Measurements from ENCODE around the gene SOX1. TPM values are rescaled to one million over a fixed set of nuclear protein-coding genes. Genes with fewer than 3 reads are reported as not detected.

Gene SOX1
- total RNA-seq, 1 donor from 2014 or later = not detected

DNA sequence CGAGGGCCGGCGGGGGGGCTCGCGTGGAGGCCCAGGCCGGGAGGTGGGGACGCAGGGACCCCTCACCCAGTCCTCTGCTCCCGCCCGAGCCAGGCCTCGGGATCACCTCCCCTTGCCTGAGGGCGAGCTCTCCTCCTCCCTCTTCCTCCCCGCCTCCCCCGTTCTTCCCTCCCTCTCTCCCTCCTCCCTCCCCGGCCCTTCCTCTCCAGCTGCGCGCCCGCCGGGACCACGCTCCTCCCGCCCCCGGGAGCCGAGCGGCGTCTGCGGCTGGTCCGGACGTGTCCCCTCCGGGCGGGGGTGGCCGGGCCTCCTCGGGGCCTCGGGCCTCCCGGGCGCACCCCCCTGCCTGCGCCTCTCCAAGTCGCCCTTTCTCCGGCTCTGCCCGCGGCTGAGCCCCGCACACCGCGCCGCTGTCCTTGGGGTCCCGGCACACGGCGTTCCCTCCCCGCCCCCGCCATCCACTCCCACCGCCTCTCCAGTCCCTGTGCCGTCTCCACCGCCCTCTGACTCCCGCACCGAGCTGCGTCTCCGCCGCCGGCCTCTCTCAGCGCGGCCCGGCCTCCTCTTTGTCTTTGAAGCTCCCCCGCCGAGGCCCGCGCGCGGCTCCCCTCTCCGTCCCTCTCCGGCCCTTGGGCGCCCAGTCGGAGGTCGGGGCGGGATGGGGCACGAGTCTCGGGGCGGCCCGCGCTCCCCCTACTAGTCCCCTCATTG lies 5.7 kb downstream of the SOX1 start:
- DNase-seq = no peak

DNA sequence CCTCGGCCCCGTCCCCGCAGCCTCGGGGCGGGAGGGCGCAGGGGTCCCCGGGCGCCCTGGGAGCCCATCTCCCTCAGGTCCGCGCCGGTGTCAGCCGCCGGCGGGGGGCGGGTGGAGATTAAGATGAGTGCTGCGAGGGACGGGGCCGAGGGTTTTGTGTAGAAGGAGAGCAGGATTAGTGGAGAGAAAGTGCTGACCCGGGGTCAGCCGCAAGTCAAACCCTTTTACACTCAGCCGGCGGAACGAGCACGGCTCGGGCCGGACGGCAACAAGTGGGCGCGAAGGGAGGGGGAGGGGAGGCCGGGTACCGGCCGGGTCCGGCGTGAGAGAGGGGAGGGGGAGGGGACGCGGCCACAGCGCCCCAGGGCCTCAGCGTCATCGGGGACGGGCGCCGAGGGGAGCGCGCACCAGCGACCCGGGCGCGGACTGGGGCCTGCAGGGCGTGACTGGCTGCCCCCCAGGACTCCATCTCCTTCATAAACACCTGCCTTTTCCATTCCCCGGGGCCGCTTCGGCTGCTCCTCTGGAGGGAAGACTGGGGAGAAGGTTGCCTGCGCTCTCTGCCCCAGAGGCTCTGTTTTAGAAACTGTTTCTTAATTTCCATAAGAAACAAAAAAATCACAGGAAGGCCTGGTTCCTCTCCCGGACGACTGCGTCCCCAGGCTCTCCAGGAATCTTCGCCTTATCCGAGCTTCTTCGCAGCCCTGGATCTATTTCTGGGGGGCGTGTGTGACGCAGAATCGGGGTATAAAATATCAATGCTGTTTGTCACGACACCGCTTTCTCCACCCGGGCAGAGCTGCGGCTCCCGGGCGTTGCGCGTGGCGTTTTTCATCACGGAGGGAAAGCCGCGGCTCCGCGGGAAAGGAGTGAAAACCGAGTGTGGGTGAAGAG lies 6.5 kb downstream of the SOX1 start:
- DNase-seq = no peak

DNA sequence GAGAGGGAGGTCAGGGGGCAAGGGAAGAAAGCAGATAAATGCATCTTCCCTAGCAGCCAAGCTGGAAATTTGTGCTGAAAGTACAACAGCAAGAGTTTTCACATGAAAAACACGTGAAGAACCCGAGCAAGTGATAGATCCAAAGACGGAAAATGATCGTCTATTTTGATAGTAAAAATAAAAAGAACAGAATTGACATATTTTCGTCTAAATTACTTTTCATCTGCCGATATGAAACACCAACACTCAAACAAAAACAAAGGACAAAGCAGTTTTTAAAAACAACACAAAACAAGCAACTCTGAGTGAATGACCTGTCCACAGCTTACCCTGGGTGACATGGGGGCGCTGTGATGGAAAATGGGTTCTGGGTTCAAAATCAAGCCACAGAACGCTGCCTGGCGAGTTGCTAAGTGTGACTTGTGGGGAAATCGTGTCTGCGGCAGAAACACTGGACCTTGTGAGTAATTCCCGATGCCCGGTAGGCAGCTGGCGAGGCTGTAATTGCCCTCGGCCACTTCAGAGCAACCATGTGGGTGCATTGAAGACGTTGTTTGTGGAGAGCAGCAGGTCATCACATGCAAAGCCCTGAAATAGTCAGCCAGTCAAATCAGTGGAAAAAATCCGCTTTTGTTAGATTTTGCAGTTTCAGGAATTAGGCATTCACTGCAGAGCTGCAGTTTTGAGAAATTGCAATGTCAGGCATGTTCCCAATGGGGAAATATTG lies 7.4 kb downstream of the SOX1 start:
- DNase-seq = no peak

DNA sequence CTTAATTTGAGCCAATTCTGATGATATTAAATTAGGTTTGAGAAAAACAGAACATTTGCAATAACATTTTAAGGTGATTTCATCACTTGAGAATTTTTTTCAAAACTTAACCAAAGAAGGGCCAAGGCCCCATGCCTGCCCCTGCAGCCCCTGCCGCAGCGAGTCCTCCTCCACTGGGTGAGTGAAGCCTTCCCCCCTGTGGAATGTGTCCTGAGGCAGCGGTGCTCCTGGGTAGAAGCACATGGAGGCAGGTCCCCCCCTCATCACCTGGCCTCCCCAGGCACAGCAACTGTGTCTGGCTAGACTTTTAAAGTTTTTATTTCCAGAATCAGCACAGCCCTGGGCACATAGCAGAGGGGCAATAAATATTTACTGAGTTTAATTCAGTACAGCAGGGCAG lies 10.8 kb downstream of the SOX1 start:
- DNase-seq = no peak

DNA sequence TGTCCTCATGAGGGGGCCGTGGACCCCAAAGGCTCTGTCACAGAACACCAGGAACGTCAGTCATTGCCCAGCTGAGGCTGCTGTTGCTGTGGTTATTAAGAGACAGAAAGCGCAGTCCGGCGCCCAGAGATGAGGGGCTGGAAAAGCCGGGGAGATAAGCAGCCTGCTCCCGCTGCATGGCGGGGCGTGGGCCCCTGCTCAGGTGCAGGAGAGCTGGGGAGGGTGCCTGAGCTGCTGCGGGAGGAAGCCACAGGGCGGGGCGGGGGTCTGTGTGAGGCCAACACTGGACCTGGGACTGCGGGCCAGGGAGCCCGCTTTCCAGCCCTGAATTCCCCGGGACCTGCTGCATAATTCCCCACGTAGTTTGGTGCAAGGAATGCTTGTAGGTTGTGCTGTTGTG lies 11.3 kb downstream of the SOX1 start:
- no peak for DNase-seq

DNA sequence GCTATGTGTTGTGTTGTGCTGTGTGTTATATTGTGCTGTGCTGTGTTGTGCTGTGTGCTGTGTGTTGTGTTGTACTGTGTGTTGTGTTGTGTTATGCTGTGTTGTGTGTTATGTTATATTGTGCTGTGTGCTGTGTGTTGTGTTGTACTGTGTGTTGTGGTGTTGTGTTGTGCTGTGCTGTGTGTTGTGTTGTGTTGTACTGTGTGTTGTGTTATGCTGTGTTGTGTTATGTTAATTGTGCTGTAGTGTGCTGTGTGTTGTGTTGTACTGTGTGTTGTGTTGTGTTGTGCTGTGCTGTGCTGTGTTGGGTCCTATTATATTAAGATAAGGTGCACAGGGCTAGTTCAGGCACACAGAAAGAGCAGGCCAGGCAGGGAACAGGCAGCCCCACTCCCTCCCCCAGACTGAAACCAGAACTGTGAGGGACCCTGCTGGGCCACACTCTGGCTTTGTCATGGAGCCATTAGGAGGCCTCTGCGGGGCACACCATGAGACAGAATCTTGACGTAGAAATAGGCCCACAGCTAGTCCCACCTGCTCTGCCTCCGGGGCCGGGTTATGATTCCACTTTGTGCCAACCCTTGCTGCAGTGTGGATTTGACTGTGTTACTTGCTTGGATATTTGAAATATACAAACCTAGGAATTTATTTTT lies 12.1 kb downstream of the SOX1 start:
- no peak for DNase-seq

DNA sequence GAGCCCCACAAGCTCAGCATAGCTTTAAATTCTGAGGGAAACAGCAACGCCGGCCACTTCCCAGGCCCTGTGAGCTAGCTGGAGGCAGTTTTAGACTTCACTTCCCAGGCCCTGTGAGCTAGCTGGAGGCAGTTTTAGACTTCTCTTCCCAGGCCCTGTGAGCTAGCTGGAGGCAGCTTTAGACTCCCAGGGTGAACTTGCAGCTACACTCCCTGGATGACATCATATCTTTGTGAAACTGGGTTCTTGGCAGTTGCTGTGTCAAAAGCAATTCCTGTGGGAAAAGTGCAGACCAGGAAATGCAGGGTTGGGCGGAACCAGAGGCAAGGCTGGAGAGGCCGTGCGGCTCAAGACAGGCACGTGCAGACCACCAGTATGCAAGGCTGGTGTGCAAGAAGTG lies 12.7 kb downstream of the SOX1 start:
- peak; percentile 25 for DNase-seq

DNA sequence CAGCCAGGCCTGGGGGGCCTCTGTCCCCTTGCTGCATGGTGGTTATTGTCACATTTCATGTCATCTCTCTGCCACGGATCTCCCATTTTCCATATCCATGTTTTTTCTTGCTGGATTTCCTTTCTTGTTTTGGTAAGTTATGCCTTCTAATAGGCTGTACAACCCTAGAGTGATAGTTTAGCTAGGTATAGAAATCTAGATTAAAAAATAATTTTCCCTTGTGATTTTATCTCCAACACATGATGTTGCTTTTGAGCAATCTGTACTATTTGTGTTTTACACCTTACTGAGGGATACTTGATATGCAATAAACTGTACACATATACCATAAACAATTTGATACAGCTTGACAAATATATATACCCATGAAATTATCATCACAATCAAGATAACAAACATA lies 17.0 kb downstream of the SOX1 start:
- no peak for DNase-seq

DNA sequence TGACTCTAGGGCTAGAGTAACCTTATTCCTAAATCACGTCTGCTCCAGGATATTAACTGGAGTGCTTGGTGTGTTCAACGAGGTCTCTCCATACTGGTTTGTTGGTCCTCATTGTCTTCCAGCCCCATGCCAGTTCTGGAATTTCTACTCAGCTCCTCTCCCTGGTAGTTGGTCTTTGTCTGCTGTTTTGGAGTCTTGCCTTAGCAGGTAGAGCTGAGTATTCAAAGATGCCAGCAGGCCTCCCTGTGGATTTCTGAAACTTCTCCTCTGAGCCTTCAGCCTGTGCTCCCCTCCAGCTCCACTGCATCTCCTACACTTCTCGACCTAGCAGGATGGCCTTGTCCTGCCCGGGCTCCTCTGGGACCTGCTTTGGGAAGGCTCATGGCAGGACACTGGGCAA lies 25.5 kb downstream of the SOX1 start:
- DNase-seq = no peak

DNA sequence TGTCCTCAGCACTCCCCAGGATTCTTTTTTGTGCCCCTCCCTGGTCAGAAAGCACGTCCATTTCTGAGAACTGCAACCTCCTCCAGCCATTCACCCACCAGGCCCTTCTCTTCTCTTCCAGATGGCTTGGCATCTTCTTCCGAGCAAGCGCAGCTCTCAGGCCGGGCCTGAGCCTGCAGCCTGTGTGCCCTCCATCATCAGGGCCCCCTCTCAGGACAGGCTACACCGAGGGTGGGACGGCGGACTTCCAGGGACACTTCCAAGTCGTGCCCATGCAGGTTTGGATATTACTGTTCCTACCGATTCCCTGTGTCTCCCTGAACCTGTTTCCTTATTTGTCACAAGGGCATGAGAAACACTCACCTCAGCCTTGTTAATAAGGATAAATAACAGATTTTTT lies 28.4 kb downstream of the SOX1 start:
- DNase-seq = no peak

DNA sequence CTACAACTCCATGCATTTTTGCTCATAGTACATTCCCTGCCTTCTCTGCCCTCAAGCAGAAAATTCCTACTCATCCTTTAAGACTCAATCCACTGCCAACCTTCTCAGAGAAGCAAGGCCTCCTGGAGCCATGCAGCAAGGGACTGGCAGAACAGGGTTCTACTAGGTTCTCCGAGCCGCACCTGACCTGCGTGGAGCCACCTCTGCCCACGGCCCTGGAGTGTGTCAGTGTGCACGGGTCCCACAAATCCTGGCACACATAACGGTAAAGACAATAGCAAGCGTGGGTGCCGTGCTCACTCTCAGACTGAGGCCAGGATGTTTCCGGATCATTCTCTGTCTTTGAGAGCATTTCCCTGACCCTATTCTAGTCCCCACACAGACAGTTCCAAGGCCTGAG lies 30.0 kb downstream of the SOX1 start:
- DNase-seq = no peak

DNA sequence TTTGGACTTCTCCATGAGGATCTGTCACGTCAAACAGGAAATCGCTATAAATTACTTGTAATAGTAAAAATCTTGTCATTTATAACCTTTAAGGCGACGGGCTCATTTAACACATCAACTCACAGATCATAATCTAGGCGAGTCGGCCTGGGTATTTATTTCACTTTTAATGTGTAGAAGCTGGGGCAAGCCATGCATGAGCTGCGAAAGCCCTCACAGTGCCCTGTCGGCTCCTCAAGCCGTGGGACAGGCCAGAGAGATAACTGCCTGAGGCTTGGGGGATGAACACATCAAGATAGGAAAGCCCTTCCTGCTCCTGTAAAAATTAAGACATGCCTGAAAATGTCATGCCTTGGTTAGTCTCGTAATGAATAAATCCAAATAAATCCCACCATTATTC lies 30.8 kb downstream of the SOX1 start:
- no peak for DNase-seq

DNA sequence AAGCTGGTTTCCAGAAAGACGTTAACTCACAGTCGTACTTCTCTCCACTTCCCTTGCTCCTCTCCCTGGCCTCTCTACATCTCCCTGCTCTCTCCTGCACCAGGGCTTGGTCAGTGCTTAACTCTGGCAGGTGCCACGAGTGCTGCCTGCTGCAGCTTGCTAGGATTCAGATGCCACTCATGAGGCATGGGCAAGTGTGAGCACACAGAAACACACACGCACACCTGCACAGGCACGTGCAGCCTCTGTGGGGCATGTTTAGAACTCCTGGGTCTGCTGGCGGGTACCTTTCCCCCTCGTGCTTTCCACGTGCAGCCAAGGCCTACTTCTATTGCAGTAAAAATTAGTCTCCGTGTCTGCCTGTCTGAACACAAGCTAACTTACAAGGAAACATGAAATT lies 31.8 kb downstream of the SOX1 start:
- no peak for DNase-seq

DNA sequence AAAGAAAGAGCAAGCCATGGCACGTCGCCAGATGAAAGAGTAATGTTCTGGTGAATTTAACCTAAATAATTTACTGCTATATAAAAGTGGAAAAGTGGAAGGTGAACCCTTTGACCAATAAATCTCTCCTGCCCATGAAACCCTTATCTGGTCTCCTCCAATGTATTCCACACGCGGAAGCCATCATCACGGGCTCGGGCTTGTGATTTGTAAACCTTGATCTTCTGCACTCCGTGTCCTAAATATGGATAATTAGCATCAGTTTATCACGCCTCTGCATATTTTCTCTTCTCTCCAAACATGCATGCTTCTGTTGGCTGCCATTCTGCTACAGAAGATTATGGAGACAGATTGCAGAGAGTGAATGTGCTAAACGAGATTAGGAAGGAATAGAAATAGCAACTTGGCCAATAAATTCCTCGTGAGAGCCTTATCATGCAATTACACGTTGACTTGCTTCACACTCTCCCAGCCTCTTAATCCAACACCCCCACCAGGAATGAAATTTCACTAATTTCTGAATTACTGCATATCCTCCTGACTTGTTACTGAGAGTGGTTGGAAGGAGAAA lies 34.5 kb downstream of the SOX1 start:
- DNase-seq = no peak

DNA sequence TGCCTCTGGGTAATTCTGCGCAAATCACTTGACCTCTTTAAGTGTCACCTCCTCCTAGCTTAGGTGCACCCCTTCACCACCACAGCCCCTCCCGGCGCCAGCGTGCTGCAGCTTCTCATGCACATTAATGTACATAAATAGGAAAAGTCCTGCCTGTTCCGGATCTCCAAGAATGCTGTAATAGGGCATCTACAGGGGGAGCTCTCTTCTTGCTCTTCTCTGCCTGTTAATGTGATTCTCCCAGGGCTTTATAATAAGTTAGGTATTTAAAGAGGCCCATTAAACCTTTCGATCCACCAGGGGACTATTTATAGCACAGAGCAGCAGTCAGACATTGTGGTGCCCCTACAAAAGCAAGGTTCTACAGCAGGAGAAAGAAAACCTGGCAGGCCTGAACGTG lies 35.3 kb downstream of the SOX1 start:
- no peak for DNase-seq

DNA sequence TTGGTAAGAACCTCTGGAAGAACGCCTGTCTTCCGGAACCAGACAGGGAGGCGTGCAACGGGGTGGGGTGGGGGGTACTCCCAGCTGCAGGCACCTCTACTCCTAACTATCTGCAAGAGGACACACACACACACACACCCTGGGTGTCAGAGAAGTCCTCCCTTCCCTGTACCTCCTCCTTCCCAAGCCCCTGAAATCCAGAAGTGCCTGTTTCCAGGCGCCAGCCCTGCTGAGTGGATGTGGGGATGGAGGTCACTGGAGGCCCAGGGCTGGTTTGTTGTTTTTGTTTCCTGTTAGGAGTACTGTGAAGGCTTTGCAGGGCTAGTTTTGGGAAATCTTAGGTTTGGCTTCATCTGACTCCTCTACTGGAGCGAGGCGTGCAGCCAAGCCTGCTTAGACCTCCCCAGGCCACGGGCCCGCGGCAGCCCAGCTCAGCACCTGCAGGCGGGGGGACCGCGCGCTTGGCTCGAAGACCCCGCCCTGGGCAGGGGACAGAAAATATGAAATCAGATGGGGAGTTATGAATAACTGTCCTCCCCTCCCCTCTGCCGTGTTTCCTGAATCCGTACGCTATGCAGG lies 36.4 kb downstream of the SOX1 start:
- DNase-seq = no peak

DNA sequence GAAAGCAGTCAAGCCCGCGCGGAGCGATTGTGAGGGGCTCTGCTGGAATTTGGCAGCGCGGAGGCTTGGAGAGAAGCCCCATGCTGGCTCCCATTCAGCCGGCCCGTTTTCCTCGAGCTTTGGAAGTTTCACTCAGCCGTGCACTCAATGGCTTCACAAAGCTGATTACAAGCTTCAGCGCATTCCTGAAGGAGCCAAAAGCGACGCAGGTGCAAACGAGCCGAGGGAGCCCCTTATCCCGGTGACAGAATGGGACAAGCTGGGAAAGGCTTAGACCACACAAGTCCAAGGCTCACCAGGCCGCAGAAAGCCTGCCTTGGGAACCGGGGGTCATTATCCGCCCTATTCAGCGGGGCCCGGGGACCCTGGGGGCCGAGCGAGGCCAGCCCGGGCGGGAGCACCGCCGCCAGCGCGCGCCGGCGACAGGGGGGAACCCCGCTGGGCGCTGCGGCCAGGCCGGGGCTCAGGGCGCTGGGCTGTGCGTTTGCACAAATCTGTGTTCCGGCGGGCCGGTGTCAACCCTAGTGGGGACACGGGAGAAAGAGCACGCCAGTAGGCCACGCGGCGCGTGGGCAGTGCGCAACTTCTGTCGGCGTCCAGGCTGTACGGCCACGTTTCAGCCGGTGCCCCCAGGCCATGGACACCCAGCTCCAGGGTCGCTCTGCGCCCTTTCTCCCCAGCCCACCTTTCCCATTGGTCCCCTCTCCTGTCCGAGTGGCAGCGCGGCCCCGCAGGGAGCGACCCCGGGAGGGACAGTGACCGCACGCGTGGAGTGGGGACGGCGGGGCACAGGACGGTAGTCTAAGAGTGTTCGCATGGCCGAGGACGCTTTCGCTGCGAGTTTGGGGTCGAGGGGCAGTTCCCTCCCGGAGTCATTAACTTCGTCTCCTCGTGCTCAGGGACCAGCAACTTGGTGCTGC lies 37.3 kb downstream of the SOX1 start:
- no peak for DNase-seq

DNA sequence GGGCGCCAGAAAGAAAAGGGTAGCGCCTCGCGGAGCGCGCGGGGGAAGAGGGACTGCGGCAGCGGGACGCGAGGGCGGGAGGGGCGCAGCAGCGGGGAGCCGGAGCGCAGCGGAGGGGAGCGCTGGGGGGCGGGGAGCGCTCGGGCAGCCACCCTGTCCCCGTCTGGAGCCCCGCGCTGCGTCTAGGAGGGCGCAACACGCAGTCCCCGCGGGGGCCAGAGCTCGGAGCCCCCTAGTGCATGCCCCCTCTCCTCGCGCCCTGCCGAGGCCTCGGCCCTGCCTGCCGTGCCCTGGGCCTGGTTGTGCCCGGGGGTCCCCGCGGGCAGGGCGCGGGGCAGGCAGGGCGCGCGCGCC lies 37.9 kb downstream of the SOX1 start:
- no peak for DNase-seq

DNA sequence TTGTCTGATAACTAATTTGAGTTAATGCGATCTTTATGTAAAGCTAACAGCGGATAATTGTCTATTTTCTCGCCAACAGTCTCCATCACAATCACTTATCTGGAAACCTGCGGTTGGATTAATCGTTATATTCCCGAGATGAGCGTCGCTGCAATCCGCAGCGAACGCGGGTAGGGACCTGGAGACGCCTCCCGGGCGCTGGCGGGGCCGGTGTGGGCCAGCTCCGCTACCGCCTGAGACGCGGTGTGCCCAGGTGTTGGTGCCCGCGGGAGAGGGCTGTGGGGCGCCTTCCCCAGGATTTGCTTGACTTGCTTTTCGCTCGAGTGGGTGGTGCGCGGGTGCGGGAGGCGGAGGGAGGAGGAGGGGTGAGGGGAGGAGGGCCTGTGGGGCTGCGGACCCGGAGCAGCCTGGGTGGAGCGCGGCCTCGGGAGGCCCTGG lies 38.3 kb downstream of the SOX1 start:
- DNase-seq = no peak

DNA sequence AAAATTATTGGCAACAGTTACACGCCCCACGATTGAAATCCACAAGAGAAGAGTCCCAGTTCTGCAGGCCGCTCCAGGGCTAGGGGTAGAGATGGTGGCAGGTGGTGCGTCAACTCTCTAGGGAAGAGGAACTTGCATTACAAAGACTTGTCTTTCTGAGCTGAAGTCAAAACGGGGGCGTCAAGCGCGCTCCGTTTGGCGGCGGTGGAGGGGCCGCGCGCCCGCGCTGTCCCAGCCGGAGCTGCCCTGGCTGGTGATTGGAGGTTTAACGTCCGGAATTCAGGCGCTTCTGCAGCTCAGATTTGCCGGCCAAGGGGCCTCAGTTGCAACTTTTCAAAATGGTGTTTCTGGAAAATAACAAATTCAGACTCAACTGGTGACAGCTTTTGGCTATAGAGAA lies 38.9 kb downstream of the SOX1 start:
- DNase-seq = no peak
